GM12872 (cell line): ENCODE data around the gene RELA.

Source experiments
- CTCF ChIP-seq: IDR thresholded peaks from 3 replicates; pipeline ENCODE4 v1.5.1; 2011; ENCODE audit warnings: low read depth, mild to moderate bottlenecking, low read length, moderate library complexity; ENCODE audit not compliant: insufficient read depth

Gene RELA

GRCh38 chr11:65646958-65647701 lies 15.6 kb downstream of the RELA start:
- no peak for TF ChIP-seq CTCF

GRCh38 chr11:65646288-65646957 lies 16.3 kb downstream of the RELA start:
- TF ChIP-seq CTCF, result no peak

- TF ChIP-seq CTCF, result no peak
Measured at GRCh38 chr11:65645710-65646109, 17.0 kb downstream of the RELA start.

GRCh38 chr11:65644837-65645236 lies 17.9 kb downstream of the RELA start:
- no peak for TF ChIP-seq CTCF

GRCh38 chr11:65643971-65644370 lies 18.7 kb downstream of the RELA start:
- no peak for TF ChIP-seq CTCF

- no peak for TF ChIP-seq CTCF
Measured at GRCh38 chr11:65642014-65642671, 20.6 kb downstream of the RELA start.

- no peak for TF ChIP-seq CTCF
Measured at GRCh38 chr11:65641297-65642013, 21.3 kb downstream of the RELA start.
